ENCODE results near the gene DUSP8.
"Not testable (repeated sequence)": the region's sequence is repeated elsewhere in the genome, so short reads cannot be mapped to it uniquely, and the experiment has no call there.

Gene DUSP8

GRCh38 chr11:1572197-1573076 is at the start of gene DUSP8:
Gene DUSP8, minus strand, starts transcription at chr11:1572271. Its CDS starts 6,445 bp downstream, at chr11:1565826.
- DNase-seq, result peak; percentile 82

- no peak for DNase-seq
These were observed 47.4 kb upstream of the DUSP8 start for GRCh38 chr11:1619449-1619848.

DNA sequence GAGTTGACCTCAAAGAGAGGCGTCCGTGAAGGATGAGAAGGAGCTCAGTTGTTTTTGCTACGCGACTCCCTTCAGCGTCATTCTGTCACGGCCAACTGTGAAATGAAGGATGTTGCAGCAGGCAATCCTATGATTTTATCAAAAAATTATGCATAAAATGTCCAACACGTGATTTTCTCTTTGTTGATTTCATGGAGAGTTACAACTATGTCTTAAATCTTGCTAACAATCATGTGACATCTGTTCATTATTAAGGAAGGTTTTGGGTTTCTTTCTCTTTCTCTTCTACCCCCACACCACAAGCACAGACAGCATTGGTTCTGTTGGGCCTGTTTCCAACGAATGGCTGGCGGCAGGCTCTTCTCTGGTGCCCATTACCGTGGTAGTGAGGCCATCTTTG is 46.2 kb upstream of the DUSP8 start:
- DNase-seq, result no peak

GRCh38 chr11:1608363-1608762 is 36.3 kb upstream of the DUSP8 start, which contains the start of gene KRTAP5-3:
Gene KRTAP5-3, minus strand, starts transcription at chr11:1608463. Its CDS starts 78 bp downstream, at chr11:1608385.
- DNase-seq, result no peak

DNA sequence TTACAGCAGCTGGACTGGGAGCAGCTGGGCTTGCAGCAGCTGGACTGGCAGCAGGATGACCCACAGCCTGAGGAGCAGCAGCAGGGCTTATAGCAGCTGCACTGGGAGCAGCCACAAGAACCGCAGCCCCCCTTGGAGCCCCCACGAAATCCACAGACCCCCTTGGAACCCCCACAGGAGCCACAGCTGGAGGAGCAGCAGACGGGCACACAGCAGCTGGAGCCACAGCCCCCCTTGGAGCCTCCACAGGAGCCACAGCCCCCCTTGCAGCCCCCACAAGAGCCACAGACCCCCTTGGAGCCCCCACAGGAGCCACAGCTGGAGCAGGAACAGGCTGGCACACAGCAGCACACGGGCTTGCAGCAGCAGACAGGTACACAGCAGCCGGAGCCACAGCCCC is 35.8 kb upstream of the DUSP8 start:
- DNase-seq, result not testable (repeated sequence)

GRCh38 chr11:1607156-1607845 is 35.2 kb upstream of the DUSP8 start:
- not testable (repeated sequence) for DNase-seq

DNA sequence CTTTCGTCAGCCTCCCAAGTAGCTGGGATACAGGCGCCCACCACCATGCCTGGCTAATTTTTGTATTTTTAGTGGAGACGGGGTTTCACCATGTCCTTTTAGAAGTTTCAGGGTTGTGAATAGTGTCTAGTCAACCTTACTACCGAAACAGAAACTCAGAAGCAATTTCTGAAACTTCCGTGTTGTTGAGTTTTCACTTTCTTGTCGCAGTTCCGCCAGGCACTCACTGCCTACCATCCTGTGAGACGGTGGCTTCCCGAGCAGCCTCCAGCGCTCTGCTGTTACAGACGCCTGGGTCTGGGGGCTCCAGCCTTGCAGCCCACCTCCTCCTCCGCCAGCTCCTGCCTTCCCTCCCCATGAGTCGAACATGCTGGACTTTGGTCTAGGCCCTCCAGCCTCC is 33.9 kb upstream of the DUSP8 start:
- not testable (repeated sequence) for DNase-seq

GRCh38 chr11:1604711-1605110 is 32.6 kb upstream of the DUSP8 start:
- no peak for DNase-seq

GRCh38 chr11:1604181-1604580 is 32.1 kb upstream of the DUSP8 start:
- no peak for DNase-seq

GRCh38 chr11:1603629-1604028 is 31.6 kb upstream of the DUSP8 start:
- DNase-seq, result no peak

DNA sequence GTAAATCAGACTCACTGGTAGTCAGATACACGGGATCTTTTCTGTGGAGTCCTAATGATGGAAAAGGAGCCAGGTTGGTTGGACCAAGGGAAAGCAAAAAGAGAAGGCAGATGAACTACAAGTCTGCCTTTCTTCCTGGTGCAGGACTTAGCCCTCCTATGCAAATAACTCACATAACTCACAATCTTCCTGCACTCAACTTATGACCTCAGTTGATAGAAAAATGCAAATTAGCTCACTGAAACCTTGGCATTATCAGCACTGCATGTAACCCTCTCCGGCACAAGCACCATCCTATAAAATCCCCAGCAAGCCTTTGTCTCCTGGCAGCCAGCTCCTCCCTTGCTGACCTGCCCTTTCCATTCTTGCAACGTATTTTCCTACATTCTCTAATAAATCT is 29.6 kb upstream of the DUSP8 start:
- not testable (repeated sequence) for DNase-seq

- no peak for DNase-seq
These were observed 28.6 kb upstream of the DUSP8 start for GRCh38 chr11:1600626-1601025.

DNA sequence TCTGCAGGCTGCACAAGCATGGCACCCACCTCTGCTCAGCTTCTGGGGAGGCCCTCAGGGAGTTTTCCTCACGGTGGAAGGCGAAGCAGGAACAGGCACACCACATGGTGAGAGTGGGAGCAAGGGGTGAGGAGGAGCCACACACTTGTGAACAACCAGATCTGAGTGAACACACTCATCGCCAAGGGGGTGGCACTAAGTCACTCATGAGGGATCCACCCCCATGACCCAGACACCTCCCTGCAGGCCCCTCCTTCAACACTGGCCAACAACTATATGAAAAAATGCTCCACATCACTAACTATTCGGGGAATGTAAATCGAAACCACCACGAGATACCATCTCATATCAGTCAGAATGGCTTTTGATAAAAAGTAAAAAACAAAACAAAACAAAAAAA is 26.7 kb upstream of the DUSP8 start:
- DNase-seq, result no peak

DNA sequence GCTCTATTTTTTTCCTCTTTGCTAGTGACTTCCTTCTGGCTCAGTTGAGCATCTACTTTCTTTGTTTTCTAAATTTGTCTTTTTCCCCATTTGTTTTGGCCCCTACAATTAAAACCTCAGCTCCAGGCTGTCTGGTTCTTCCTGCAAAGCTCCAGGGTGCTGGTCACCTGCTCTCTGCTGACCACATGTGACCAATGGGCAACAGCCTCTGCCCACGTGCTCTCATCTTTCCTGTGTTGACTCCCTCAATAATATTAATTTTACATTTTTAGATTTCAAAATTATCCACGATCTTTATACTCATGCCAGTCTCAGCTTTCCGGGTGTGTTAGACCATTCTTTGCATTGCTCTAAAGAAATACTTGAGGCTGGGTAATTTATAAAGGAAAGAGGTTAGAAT is 26.3 kb upstream of the DUSP8 start:
- DNase-seq, result not testable (repeated sequence)

- DNase-seq, result no peak
These were observed 25.9 kb upstream of the DUSP8 start, which contains the start of gene KRTAP5-2 for GRCh38 chr11:1597994-1598380. Gene KRTAP5-2, minus strand, starts transcription at chr11:1598294. Its CDS starts 44 bp downstream, at chr11:1598250.

DNA sequence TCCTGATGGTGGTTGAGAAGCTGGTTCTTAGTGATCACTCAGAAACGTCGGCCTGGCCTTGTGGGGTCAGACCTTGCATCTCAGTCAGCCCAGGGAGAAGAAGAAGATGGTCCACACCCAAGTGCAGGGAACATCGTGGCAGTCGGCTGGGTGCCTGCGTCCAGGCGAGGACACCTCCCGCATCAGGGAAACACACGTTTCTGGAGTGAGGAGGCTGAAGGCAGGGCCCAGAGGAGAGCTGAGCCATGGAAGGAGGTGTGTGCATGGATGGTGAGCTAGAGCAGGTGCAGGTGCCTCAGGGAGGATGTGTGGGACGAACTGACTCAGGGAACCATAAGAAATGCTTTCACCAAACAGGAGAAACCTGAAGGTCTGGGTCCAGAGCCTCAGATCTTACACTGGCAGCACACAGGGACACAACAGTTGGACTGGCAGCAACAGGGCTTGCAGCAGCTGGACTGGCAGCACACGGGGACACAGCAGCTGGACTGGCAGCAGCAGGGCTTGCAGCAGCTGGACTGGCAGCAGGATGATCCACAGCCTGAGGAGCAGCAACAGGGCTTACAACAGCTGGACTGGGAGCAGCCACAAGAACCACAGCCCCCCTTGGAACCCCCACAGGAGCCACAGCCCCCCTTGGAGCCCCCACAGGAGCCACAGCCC is 25.4 kb upstream of the DUSP8 start:
- no peak for DNase-seq

DNA sequence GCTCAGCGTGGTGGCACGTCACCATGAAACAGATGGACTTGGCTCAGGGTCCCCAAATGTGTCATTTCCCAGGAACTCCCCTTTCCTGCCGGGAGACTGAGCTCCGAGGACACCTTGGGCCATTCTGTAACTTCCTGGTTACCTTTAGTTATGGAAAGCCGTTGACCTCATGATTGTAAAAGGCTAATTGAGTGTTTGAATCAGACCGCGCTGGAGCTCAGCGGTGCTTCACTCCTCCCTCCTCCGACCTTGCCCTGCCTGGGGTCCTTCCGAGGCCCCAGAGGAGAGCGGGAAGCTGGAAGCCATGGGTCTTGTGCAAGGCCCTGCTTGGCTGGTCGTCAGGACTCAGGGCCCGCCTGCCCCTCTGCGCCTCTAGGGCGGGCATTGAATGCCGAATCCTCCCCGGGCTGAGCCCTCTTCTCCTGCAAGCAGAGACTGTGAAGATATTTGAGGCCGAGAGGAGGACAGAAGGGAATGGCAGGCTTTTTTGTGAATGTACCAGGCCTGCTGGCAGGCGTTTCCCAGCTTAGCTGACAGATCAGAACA is 24.6 kb upstream of the DUSP8 start:
- DNase-seq, result not testable (repeated sequence)

DNA sequence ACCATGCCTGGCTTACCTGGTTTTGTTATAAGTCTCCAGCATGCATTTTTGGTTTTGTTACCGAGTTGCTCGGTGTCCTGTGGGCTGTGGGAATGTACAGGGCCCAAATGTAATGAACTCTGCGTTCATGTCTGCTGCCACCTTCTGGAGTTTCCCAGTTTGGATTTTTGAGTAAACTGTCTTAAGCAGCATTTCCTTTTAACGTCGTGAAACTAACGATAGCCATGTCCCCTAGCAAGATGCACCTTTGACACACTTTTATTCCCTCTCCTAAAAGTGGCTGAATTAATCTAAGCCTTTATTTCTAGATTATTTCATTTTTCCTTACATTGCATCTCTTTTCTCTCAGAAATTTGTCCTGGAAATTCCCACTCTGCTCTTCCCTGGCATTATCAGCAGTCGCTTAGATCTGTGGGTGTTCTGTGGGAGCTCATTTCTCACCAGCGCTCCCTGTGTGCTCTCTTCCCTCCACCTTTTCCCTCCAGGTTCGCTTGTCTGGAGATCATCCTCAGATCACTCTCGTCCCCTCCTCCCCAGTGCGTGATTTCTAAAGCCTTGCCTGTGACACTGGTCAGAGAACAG is 24.0 kb upstream of the DUSP8 start:
- DNase-seq, result not testable (repeated sequence)

GRCh38 chr11:1592628-1593027 is 20.6 kb upstream of the DUSP8 start:
- peak; percentile 25 for DNase-seq

DNA sequence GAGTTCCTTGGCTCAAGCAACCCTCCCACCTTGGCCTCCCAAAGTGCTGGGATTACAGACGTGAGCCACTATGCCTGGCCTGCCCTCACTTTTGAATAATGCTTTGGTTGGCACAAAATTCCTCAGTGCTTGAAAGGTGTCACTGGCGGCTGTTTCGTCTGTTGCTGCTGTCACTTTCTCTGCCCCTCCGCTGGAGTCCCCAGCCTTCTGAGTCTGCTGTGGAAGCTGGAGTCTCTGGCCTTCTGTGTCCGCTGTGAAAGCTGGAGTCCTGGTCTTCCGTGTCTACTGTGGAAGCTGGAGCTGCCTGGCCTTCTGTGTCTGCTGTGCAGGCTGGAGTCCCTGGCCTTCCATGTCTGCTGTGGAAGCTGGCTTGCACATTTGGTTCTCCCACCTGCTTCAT is 17.9 kb upstream of the DUSP8 start:
- no peak for DNase-seq

DNA sequence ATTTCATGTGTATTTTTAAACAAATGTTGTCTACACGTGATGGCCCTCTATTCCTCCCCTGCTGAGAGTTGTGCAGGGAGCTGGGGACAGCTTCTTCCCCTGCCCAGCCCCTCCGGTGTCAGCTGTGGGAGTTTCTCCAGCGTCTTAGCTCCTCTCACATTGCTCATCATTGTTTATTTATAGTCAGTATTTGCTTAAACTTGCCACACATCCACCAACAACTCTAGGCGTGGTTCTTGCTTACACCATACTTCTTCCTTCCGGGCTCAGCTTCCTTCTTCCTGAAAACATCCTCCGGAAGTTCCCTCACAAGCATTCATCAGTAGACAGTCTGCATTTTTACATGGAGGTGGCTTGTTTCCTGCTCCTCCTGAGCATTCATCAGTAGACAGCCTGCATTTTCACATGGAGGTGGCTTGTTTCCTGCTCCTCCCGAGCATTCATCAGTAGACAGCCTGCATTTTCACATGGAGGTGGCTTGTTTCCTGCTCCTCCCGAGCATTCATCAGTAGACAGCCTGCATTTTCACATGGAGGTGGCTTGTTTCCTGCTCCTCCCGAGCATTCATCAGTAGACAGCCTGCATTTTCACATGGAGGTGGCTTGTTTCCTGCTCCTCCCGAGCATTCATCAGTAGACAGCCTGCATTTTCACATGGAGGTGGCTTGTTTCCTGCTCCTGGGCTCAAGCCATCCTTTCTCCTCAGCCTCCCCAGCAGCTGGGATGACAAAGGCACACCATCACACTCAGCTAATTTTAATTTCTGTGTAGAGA is 17.3 kb upstream of the DUSP8 start:
- not testable (repeated sequence) for DNase-seq

DNA sequence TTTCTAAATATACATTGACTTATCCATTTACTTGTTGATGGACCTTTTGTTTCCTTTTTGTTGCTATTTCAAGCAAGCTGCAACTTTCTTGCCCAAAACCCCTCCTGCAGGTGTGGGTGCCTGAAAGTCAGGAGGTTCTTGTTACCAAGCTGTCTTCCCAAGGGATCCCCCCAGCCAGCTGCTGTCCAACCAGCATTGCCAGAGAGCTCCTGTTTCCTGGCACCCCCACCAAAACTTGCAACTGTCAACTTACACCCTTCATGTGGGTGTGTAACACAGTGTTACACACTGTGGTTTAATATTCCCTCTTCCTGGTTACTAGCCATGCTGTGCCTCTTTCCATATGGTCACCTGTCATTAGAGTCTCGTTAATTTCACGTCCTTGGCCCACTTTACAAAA is 14.6 kb upstream of the DUSP8 start:
- DNase-seq, result no peak

Data from NCI-H2227 treated with DMSO at 0.1 percent for 48 hours (cell line).